GM12892 (cell line): ENCODE data around the gene KLF7.

Experiments used
- POLR2A ChIP-seq: IDR thresholded peaks from 2 replicates; pipeline ENCODE4 v1.6.1; 2011; ENCODE audit warnings: low read depth, low read length, control low read depth
- POLR2AphosphoS5 ChIP-seq: IDR thresholded peaks from 2 replicates; pipeline ENCODE4 v1.6.1; 2011; ENCODE audit warnings: low read depth, low read length, control low read depth
- TAF1 ChIP-seq: IDR thresholded peaks from 2 replicates; pipeline ENCODE4 v1.6.1; 2011; ENCODE audit warnings: low read depth, mild to moderate bottlenecking, control low read depth, low read length, borderline replicate concordance

DNA sequence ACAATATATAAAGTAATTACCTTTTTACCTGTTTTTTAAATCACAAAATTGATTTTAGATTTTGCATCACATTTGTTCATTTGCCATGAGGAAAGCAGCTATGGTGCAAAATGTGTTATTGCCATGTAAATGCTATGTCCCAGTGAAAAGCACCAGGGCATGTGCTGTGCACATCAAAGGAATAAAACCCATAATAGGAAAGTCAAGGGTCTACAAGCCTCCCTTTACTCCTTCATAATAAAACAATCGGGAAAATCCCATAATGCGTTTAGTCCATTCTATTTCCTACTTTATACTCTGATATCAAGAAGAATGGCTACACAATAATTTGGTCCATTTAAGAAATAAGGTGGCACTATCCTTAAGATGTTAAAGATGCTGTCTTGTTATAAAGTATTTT, 53.0 kb downstream of the KLF7 start:
- TF ChIP-seq POLR2A: no peak
- no peak for TF ChIP-seq TAF1
- no peak for TF ChIP-seq POLR2AphosphoS5
